Sigmoid colon (tissue), 3 donors: ENCODE results near the gene KIAA0040.

ENCODE experiments used
- POLR2A ChIP-seq, 2 donors: fragments of 450-650 bp; IDR thresholded peaks; one replicate each; pipeline ENCODE4 v1.6.1; 2016; ENCODE audit warnings: antibody characterized with exemption in 2 of 2, mild to moderate bottlenecking in 2 of 2, moderate library complexity in 2 of 2
- TF ChIP-seq, protein P1 (sequence below), 4 experiments: fragments of 450-650 bp in 3 of 4; fragments of 200-600 bp in 1 of 4; IDR thresholded peaks; one replicate each; pipeline ENCODE4 v1.5.1; 2016 to 2019; ENCODE audit warnings: antibody characterized with exemption in 4 of 4, mild to moderate bottlenecking in 3 of 4, moderate library complexity in 2 of 4

- no peak for TF ChIP-seq POLR2A (IDR thresholded peaks at IDR 0.05)
- TF ChIP-seq, protein P1, sequence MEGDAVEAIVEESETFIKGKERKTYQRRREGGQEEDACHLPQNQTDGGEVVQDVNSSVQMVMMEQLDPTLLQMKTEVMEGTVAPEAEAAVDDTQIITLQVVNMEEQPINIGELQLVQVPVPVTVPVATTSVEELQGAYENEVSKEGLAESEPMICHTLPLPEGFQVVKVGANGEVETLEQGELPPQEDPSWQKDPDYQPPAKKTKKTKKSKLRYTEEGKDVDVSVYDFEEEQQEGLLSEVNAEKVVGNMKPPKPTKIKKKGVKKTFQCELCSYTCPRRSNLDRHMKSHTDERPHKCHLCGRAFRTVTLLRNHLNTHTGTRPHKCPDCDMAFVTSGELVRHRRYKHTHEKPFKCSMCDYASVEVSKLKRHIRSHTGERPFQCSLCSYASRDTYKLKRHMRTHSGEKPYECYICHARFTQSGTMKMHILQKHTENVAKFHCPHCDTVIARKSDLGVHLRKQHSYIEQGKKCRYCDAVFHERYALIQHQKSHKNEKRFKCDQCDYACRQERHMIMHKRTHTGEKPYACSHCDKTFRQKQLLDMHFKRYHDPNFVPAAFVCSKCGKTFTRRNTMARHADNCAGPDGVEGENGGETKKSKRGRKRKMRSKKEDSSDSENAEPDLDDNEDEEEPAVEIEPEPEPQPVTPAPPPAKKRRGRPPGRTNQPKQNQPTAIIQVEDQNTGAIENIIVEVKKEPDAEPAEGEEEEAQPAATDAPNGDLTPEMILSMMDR (IDR thresholded peaks at IDR 0.05), result no peak
Observed at GRCh38 chr1:175137369-175137768, 55.2 kb downstream of the KIAA0040 start.
